Keratinocyte (primary cell): ENCODE data around the gene DNAH3. TPM values are rescaled to one million over a fixed set of nuclear protein-coding genes. Genes with fewer than 3 reads are reported as not detected.
"Not testable (repeated sequence)": the region's sequence is repeated elsewhere in the genome, so short reads cannot be mapped to it uniquely, and the experiment has no call there.

Experiments
- DNase-seq: peaks from one replicate; pipeline ENCODE4 v3.0.0-alpha.2; 2011; ENCODE audit warnings: low read depth, missing footprints, low spot score
- FAIRE-seq: peaks from 2 replicates; lab custom pipeline; 2011; peaks lifted over from hg19 to GRCh38; lab: Jason Lieb, UNC
- H2AFZ ChIP-seq: 2 replicates; pipeline ENCODE4 v1.6.0; 2012; ENCODE audit warnings: low read length, control low read depth, inconsistent platforms; ENCODE audit not compliant: control insufficient read depth
- H3K27ac ChIP-seq: 2 replicates; pipeline ENCODE4 v1.5.1; 2011; ENCODE audit warnings: low read length; ENCODE audit not compliant: control insufficient read depth, insufficient read depth
- H3K27me3 ChIP-seq: 3 replicates; pipeline ENCODE4 v1.6.0; 2011; ENCODE audit warnings: low read length; ENCODE audit not compliant: control insufficient read depth, insufficient read depth; ENCODE audit errors: extremely low read depth
- H3K36me3 ChIP-seq, 2 experiments: 2 replicates in 1 of 2; 3 replicates in 1 of 2; pipeline ENCODE4 v1.5.1; 2011; ENCODE audit warnings: low read length in 2 of 2, mild to moderate bottlenecking in 1 of 2; ENCODE audit not compliant: control insufficient read depth in 2 of 2, insufficient read depth in 2 of 2; ENCODE audit errors: extremely low read depth in 1 of 2
- H3K4me1 ChIP-seq: 3 replicates; pipeline ENCODE4 v1.5.1; 2011; ENCODE audit warnings: low read length; ENCODE audit not compliant: control insufficient read depth, insufficient read depth; ENCODE audit errors: extremely low read depth
- H3K4me2 ChIP-seq: 3 replicates; pipeline ENCODE4 v1.6.0; 2011; ENCODE audit warnings: low read depth, low read length; ENCODE audit not compliant: control insufficient read depth, insufficient read depth; ENCODE audit errors: extremely low read depth
- H3K4me3 ChIP-seq, 3 experiments: fragments of 200-600 bp in 1 of 3; sonication (generic) in 1 of 3; 2 replicates in 2 of 3; 3 replicates in 1 of 3; pipeline ENCODE4 v1.5.1; 2011 to 2016; ENCODE audit warnings: low read length in 3 of 3, mild to moderate bottlenecking in 3 of 3, control low read depth in 2 of 3, inconsistent platforms in 1 of 3, low read depth in 1 of 3, mixed read lengths in 1 of 3, mixed run types in 1 of 3, moderate library complexity in 1 of 3; ENCODE audit not compliant: control insufficient read depth in 2 of 3, insufficient read depth in 2 of 3; ENCODE audit errors: extremely low read depth in 1 of 3
- H3K79me2 ChIP-seq: 2 replicates; pipeline ENCODE4 v1.6.0; 2012; ENCODE audit warnings: low read length; ENCODE audit not compliant: control insufficient read depth, insufficient read depth
- H3K9ac ChIP-seq: 3 replicates; pipeline ENCODE4 v1.6.0; 2011; ENCODE audit warnings: low read length; ENCODE audit not compliant: control insufficient read depth, insufficient read depth; ENCODE audit errors: extremely low read depth
- H3K9me1 ChIP-seq: 3 replicates; pipeline ENCODE4 v1.6.0; 2011; ENCODE audit warnings: low read length; ENCODE audit not compliant: control insufficient read depth, insufficient read depth; ENCODE audit errors: extremely low read depth
- H3K9me3 ChIP-seq: 2 replicates; pipeline ENCODE4 v1.5.1; 2012; ENCODE audit warnings: low read depth, low read length; ENCODE audit not compliant: control insufficient read depth
- H4K20me1 ChIP-seq: 3 replicates; pipeline ENCODE4 v1.6.0; 2011; ENCODE audit warnings: low read length; ENCODE audit not compliant: control insufficient read depth, insufficient read depth; ENCODE audit errors: extremely low read depth
- EZH2 ChIP-seq: IDR thresholded peaks from one replicate; pipeline ENCODE4 v1.6.1; 2012; ENCODE audit warnings: inconsistent platforms, mild to moderate bottlenecking, low read length, moderate library complexity
- dilution Hi-C: fragments of 300-500 bp; cut with MboI; formaldehyde crosslinking; loops from one replicate; pipeline ENCODE4 v1.7.0; 2020; ENCODE audit warnings: low sequenced_read_pairs; ENCODE audit not compliant: extremely low pct_ligation_motif_present
- polyA plus RNA-seq, 5 experiments: library from polyadenylated mRNA; depleted of rRNA in 3 of 5; stranded (reverse) in 3 of 5; stranded (forward) in 1 of 5; unstranded in 1 of 5; fragments of >200 nt; gene quantifications; 1 replicate in 1 of 5; 2 replicates in 3 of 5; 3 replicates in 1 of 5; pipeline versions ENCODE4 v1.2.1 to v1.2.3, GENCODE V29; 2011 to 2012; ENCODE audit warnings: missing spikeins in 2 of 5, low read depth in 1 of 5, low replicate concordance in 1 of 5
- TF ChIP-seq, protein P1 (sequence below), 3 experiments: IDR thresholded peaks in 1 of 3; conservative IDR thresholded peaks in 1 of 3; optimal IDR thresholded peaks in 1 of 3; 2 replicates in 2 of 3; 3 replicates in 1 of 3; pipeline versions ENCODE3 to v1.5.1; 2011; ENCODE audit warnings: low read length in 3 of 3, mild to moderate bottlenecking in 3 of 3, moderate library complexity in 2 of 3, control low read depth in 1 of 3, inconsistent platforms in 1 of 3; ENCODE audit not compliant: insufficient read depth in 2 of 3; ENCODE audit errors: extremely low read depth in 1 of 3

The DNAH3 gene
- polyA plus RNA-seq, 1 donor (not counting 4 experiments of a cell fraction or from before 2014, with no cell fraction given) = 1.2 TPM

DNA sequence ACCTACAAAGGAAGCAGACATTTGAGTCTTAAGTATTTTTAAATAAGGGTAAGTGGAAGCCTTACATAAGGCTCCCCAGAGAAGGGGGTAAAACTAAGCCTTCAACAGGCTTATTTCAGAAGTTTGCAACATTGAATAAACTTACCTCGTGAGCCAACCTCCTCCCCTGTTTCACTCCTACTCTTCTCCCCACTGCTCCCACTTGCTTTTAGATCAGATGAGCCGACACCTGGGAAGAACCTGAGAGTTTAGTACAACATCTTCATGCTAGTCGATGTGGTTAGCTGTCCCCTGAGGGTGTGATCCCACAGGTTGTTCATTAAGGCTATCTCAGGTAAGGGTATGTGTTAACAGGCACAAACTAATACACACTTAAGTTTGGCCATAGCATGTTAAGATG is 47.0 kb upstream of the DNAH3 start:
- Histone ChIP-seq H3K4me1 (no peaks in the 10 kb centered on the region), H3K4me2 (no peak overlapping the region), H3K36me3 (no peaks in the 10 kb centered on the region), H3K4me3 (no peak overlapping the region), H3K9me1 (no peaks in the 10 kb centered on the region), H3K9ac (no peak overlapping the region), H4K20me1 (no peaks in the 10 kb centered on the region), H3K27me3 (peaks cover 8% of the 10 kb centered on the region), H3K9me3 (no peaks in the 10 kb centered on the region), H3K27ac (no peak overlapping the region), H3K79me2 (no peaks in the 10 kb centered on the region), H2AFZ (no peak overlapping the region)
- dilution Hi-C loops = no loop called here
- no peak for TF ChIP-seq EZH2
- TF ChIP-seq, protein P1, sequence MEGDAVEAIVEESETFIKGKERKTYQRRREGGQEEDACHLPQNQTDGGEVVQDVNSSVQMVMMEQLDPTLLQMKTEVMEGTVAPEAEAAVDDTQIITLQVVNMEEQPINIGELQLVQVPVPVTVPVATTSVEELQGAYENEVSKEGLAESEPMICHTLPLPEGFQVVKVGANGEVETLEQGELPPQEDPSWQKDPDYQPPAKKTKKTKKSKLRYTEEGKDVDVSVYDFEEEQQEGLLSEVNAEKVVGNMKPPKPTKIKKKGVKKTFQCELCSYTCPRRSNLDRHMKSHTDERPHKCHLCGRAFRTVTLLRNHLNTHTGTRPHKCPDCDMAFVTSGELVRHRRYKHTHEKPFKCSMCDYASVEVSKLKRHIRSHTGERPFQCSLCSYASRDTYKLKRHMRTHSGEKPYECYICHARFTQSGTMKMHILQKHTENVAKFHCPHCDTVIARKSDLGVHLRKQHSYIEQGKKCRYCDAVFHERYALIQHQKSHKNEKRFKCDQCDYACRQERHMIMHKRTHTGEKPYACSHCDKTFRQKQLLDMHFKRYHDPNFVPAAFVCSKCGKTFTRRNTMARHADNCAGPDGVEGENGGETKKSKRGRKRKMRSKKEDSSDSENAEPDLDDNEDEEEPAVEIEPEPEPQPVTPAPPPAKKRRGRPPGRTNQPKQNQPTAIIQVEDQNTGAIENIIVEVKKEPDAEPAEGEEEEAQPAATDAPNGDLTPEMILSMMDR (optimal IDR thresholded peaks at IDR 0.05 in 1 of 3, IDR thresholded peaks at IDR 0.05 in 1 of 3, conservative IDR thresholded peaks at IDR 0.05 in 1 of 3; ENCODE audit: extremely low read depth in 1 of 3, insufficient read depth in 2 of 3, low read length in 3 of 3) = no peak
- DNase-seq (no peak), FAIRE-seq (no peak)

DNA sequence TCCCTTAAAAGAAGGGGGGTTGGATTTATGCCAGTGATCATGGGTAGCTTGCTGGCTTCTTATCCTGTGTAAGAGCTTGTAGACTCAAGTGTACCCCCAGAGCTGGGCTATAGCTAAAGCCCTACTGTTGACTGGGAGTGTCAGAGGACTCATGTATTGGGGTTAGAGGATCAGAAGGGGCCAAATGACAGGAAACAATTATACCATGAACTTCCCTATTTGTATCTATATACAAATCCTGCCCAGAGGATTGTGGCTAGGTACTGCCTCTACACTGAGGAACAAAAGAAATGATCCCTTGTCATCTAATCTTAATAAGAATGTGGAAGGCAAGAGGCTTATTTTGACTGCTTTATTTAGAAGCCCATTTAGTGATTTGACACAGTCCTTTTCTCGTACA is 46.5 kb upstream of the DNAH3 start:
- H3K9ac ChIP-seq = no peak overlapping the region
- peaks cover 8% of the 10 kb centered on the region for H3K27me3 ChIP-seq
- no peak for FAIRE-seq
- no peak overlapping the region for H3K4me3 ChIP-seq
- dilution Hi-C loops = no loop called here
- TF ChIP-seq EZH2 = no peak
- TF ChIP-seq, protein P1 (optimal IDR thresholded peaks at IDR 0.05 in 1 of 3, IDR thresholded peaks at IDR 0.05 in 1 of 3, conservative IDR thresholded peaks at IDR 0.05 in 1 of 3; ENCODE audit: extremely low read depth in 1 of 3, insufficient read depth in 2 of 3, low read length in 3 of 3) = no peak
- no peak overlapping the region for H3K4me2 ChIP-seq
- H4K20me1 ChIP-seq = no peaks in the 10 kb centered on the region
- H3K9me1 ChIP-seq = no peaks in the 10 kb centered on the region
- H3K9me3 ChIP-seq = no peaks in the 10 kb centered on the region
- H3K27ac ChIP-seq = no peak overlapping the region
- H3K79me2 ChIP-seq = no peaks in the 10 kb centered on the region
- no peaks in the 10 kb centered on the region for H3K36me3 ChIP-seq
- DNase-seq = no peak
- no peaks in the 10 kb centered on the region for H3K4me1 ChIP-seq
- H2AFZ ChIP-seq = no peak overlapping the region

DNA sequence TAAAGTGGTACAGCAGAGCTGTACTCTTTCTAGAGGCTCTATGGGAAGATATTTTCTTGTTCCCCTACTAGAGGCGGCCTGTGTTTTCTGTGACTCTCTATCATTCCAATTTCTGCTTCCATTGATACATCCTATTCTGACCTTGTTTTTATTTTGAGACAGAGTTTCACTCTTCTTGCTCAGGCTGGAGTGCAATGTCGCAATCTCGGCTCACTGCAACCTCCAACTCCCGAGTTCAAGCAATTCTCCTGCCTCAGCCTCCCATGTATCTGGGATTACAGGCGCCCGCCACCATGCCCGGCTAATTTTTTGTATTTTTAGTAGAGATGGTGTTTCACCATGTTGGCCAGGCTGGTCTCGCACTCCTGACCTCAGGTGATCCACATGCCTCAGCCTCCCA is 44.7 kb upstream of the DNAH3 start:
- H3K36me3 ChIP-seq, H3K9ac ChIP-seq, H3K9me3 ChIP-seq, FAIRE-seq, H4K20me1 ChIP-seq, H3K27ac ChIP-seq, H3K4me1 ChIP-seq, H3K79me2 ChIP-seq, H3K4me2 ChIP-seq, DNase-seq, H3K9me1 ChIP-seq, H2AFZ ChIP-seq, H3K4me3 ChIP-seq, H3K27me3 ChIP-seq, dilution Hi-C loops: not testable (repeated sequence)
